Measurements from ENCODE around the gene PPP2R3B.

- TF ChIP-seq, protein P1, sequence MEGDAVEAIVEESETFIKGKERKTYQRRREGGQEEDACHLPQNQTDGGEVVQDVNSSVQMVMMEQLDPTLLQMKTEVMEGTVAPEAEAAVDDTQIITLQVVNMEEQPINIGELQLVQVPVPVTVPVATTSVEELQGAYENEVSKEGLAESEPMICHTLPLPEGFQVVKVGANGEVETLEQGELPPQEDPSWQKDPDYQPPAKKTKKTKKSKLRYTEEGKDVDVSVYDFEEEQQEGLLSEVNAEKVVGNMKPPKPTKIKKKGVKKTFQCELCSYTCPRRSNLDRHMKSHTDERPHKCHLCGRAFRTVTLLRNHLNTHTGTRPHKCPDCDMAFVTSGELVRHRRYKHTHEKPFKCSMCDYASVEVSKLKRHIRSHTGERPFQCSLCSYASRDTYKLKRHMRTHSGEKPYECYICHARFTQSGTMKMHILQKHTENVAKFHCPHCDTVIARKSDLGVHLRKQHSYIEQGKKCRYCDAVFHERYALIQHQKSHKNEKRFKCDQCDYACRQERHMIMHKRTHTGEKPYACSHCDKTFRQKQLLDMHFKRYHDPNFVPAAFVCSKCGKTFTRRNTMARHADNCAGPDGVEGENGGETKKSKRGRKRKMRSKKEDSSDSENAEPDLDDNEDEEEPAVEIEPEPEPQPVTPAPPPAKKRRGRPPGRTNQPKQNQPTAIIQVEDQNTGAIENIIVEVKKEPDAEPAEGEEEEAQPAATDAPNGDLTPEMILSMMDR (IDR thresholded peaks at IDR 0.05) = no peak
- TF ChIP-seq POLR2A (IDR thresholded peaks at IDR 0.05) = no peak
These were observed 73.9 kb downstream of the PPP2R3B start for GRCh38 chrX:312621-313331.

Measured in heart left ventricle (tissue), 13 donors.